GM23338 (cell line): ENCODE results near the gene ESRP2. TPM values are rescaled to one million over a fixed set of nuclear protein-coding genes. Genes with fewer than 3 reads are reported as not detected.

Experiments used
- ATAC-seq: fragments of 200-7000 bp; cut with Tn5 transposase; 3 replicates; pipeline ENCODE4 v1.9.1; 2020
- DNase-seq: peaks from one replicate; pipeline ENCODE4 v3.0.0-alpha.2; 2015; ENCODE audit warnings: low spot score
- H2AFZ ChIP-seq: fragments of 200-600 bp; sonication (generic); 2 replicates; pipeline ENCODE4 v1.8.0; 2016; ENCODE audit warnings: antibody characterized with exemption, mild to moderate bottlenecking, moderate library complexity
- H3F3A ChIP-seq: fragments of 200-600 bp; sonication (generic); replicated peaks from 2 replicates; pipeline ENCODE4 v1.8.0; 2017; ENCODE audit warnings: antibody characterized with exemption, mixed run types, low read depth
- H3K27ac ChIP-seq: fragments of 200-600 bp; sonication (generic); 2 replicates; pipeline ENCODE4 v1.6.1; 2016; ENCODE audit warnings: low read depth
- H3K27me3 ChIP-seq: fragments of 200-600 bp; sonication (generic); 2 replicates; pipeline ENCODE4 v1.8.0; 2016; ENCODE audit warnings: mild to moderate bottlenecking, mixed run types, moderate library complexity; ENCODE audit not compliant: insufficient read depth
- H3K36me3 ChIP-seq: fragments of 200-600 bp; sonication (generic); 2 replicates; pipeline ENCODE4 v1.8.0; 2016; ENCODE audit warnings: mild to moderate bottlenecking; ENCODE audit not compliant: insufficient read depth
- H3K4me1 ChIP-seq: fragments of 200-600 bp; sonication (generic); 2 replicates; pipeline ENCODE4 v1.8.0; 2016; ENCODE audit warnings: mild to moderate bottlenecking, moderate library complexity; ENCODE audit not compliant: insufficient read depth
- H3K4me2 ChIP-seq: fragments of 200-600 bp; sonication (generic); 2 replicates; pipeline ENCODE4 v1.7.1; 2017; ENCODE audit warnings: mixed run types
- H3K4me3 ChIP-seq: fragments of 200-600 bp; sonication (generic); 2 replicates; pipeline ENCODE4 v1.6.1; 2016; ENCODE audit warnings: mixed run types
- H3K79me2 ChIP-seq: fragments of 200-600 bp; sonication (generic); replicated peaks from 2 replicates; pipeline ENCODE4 v1.8.0; 2017; ENCODE audit warnings: mild to moderate bottlenecking; ENCODE audit not compliant: insufficient read depth
- H3K9me2 ChIP-seq: fragments of 200-600 bp; sonication (generic); 2 replicates; pipeline ENCODE4 v1.8.0; 2017; ENCODE audit not compliant: insufficient read depth
- H4K20me1 ChIP-seq: fragments of 200-600 bp; sonication (generic); replicated peaks from 2 replicates; pipeline ENCODE4 v1.8.0; 2017; ENCODE audit warnings: mild to moderate bottlenecking; ENCODE audit not compliant: insufficient read depth
- H3K27ac Mint-ChIP-seq: 2 replicates; pipeline ENCODE4 v1.8.0; 2020; ENCODE audit warnings: inconsistent platforms, mild to moderate bottlenecking, moderate library complexity, mixed read lengths
- H3K27me3 Mint-ChIP-seq: 3 replicates; pipeline ENCODE4 v1.8.0; 2022; ENCODE audit warnings: low read depth, mild to moderate bottlenecking, moderate library complexity, mixed read lengths, inconsistent platforms; ENCODE audit not compliant: insufficient read depth, poor library complexity
- H3K36me3 Mint-ChIP-seq: 3 replicates; pipeline ENCODE4 v1.8.0; 2021; ENCODE audit warnings: low read depth, mild to moderate bottlenecking, inconsistent platforms, moderate library complexity, mixed read lengths
- H3K4me1 Mint-ChIP-seq: 3 replicates; pipeline ENCODE4 v1.8.0; 2020; ENCODE audit warnings: mild to moderate bottlenecking, inconsistent platforms, mixed read lengths
- H3K4me3 Mint-ChIP-seq: 3 replicates; pipeline ENCODE4 v1.8.0; 2021; ENCODE audit warnings: moderate library complexity, mild to moderate bottlenecking, inconsistent platforms, mixed read lengths
- H3K9me3 Mint-ChIP-seq: 3 replicates; pipeline ENCODE4 v1.8.0; 2020; ENCODE audit warnings: moderate library complexity, mild to moderate bottlenecking, inconsistent platforms, mixed read lengths
- CREB1 ChIP-seq: fragments of 250-450 bp; sonication (Bioruptor Pico); IDR thresholded peaks from 2 replicates; pipeline ENCODE4 v1.5.0; 2020; ENCODE audit warnings: low read depth, mild to moderate bottlenecking, moderate library complexity
- EZH2 ChIP-seq: fragments of 200-600 bp; sonication (generic); IDR thresholded peaks from one replicate; pipeline ENCODE4 v1.8.0; 2017; ENCODE audit warnings: antibody characterized with exemption, mild to moderate bottlenecking, low read depth; ENCODE audit not compliant: unreplicated experiment
- JUNB ChIP-seq: IDR thresholded peaks from one replicate; pipeline ENCODE4 v1.6.1; 2016; ENCODE audit warnings: antibody characterized with exemption; ENCODE audit not compliant: unreplicated experiment
- NANOG ChIP-seq: IDR thresholded peaks from 2 replicates; pipeline ENCODE4 v1.6.1; 2016; ENCODE audit warnings: antibody characterized with exemption, borderline replicate concordance
- POLR2AphosphoS5 ChIP-seq: IDR thresholded peaks from 2 replicates; pipeline ENCODE4 v1.6.1; 2016; ENCODE audit warnings: antibody characterized with exemption, low read depth
- STAT1 ChIP-seq: IDR thresholded peaks from one replicate; pipeline ENCODE4 v1.6.1; 2016; ENCODE audit warnings: antibody characterized with exemption; ENCODE audit not compliant: unreplicated experiment
- ZNF114 ChIP-seq: fragments of 250-450 bp; sonication (Bioruptor Pico); IDR thresholded peaks from 2 replicates; pipeline ENCODE4 v1.5.0; 2020; ENCODE audit warnings: mild to moderate bottlenecking, moderate library complexity
- ZNF331 ChIP-seq: fragments of 250-450 bp; sonication (Bioruptor Pico); IDR thresholded peaks from 2 replicates; pipeline ENCODE4 v1.5.0; 2020; ENCODE audit warnings: low read depth, mild to moderate bottlenecking, moderate library complexity
- polyA plus RNA-seq: library from polyadenylated mRNA; unstranded; fragments of >200 nt; fragmentation: Nextera tagmentation; extraction: Ambion mirVana; gene quantifications from 2 replicates; pipeline ENCODE4 v1.2.1, GENCODE V29; 2016
- total RNA-seq: library from RNA; depleted of rRNA; stranded (reverse); fragments of >200 nt; shearing (Covaris generic); gene quantifications from 2 replicates; pipeline ENCODE4 v1.2.3, GENCODE V29; 2014
- TF ChIP-seq, protein P1 (sequence below): IDR thresholded peaks from one replicate; pipeline ENCODE4 v1.6.1; 2018; ENCODE audit warnings: antibody characterized with exemption; ENCODE audit not compliant: unreplicated experiment
- TF ChIP-seq, protein P2 (sequence below): fragments of 250-450 bp; sonication (Bioruptor Pico); IDR thresholded peaks from 2 replicates; pipeline ENCODE4 v1.5.0; 2020; ENCODE audit warnings: mild to moderate bottlenecking, moderate library complexity
- TF ChIP-seq, protein P3 (sequence below): IDR thresholded peaks from 2 replicates; pipeline ENCODE4 v1.6.1; 2016; ENCODE audit warnings: antibody characterized with exemption

ESRP2 gene
- total and polyA plus RNA-seq, 2 experiments from 2014 or later, result 16.2 to 44.0 TPM

DNA sequence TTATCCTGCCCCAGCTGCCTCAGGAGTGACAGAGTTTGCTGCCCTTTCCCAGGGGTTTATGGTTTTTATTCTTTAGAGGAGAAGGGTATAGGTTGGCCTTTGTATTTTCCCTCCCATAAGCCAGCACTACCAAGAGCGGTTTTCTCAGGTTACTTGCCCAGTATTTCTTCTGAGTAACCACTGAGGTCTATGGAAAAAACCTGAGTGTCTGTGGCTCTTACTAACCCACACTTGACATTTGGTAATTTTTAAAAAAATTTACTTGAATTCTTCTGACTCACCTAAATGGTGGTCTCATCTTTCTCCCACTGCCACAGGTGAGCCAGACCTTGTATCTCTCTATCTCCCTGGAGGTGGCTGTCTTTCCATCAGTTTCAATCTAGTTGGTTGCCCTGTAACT lies 34.4 kb upstream of the ESRP2 start (continued):
- TF ChIP-seq, protein P1, sequence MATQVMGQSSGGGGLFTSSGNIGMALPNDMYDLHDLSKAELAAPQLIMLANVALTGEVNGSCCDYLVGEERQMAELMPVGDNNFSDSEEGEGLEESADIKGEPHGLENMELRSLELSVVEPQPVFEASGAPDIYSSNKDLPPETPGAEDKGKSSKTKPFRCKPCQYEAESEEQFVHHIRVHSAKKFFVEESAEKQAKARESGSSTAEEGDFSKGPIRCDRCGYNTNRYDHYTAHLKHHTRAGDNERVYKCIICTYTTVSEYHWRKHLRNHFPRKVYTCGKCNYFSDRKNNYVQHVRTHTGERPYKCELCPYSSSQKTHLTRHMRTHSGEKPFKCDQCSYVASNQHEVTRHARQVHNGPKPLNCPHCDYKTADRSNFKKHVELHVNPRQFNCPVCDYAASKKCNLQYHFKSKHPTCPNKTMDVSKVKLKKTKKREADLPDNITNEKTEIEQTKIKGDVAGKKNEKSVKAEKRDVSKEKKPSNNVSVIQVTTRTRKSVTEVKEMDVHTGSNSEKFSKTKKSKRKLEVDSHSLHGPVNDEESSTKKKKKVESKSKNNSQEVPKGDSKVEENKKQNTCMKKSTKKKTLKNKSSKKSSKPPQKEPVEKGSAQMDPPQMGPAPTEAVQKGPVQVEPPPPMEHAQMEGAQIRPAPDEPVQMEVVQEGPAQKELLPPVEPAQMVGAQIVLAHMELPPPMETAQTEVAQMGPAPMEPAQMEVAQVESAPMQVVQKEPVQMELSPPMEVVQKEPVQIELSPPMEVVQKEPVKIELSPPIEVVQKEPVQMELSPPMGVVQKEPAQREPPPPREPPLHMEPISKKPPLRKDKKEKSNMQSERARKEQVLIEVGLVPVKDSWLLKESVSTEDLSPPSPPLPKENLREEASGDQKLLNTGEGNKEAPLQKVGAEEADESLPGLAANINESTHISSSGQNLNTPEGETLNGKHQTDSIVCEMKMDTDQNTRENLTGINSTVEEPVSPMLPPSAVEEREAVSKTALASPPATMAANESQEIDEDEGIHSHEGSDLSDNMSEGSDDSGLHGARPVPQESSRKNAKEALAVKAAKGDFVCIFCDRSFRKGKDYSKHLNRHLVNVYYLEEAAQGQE, result no peak
- no peak for TF ChIP-seq NANOG
- no peak for TF ChIP-seq CREB1 (CRISPR knock-in tag)
- no peak for TF ChIP-seq ZNF114 (CRISPR knock-in tag)
- TF ChIP-seq STAT1, result no peak

DNA sequence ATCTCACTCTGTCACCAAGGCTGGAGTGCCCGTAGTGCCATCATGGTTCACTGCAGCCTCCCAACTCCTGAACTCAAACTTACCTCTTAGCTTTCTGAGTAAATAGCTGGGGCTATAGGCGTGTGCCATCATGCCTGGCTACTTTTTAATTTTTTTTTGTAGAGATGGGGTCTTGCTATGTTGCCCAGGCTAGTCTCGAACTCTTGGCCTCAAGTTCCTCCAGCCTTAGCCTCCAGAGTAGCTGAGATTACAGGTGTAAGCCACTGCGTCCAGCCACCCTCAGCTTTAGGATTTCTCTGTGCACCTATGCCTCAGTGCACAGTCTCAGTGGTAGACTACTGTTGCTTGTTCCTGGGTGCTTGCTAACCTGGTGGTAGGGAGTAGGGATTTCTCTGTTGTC lies 33.9 kb upstream of the ESRP2 start:
- peaks cover 13% of the 10 kb centered on the region for H4K20me1 ChIP-seq
- Mint-ChIP-seq H3K9me3 (no peaks in the 10 kb centered on the region), H3K36me3 (peaks cover 17% of the 10 kb centered on the region; the same call in 2 of the 3 replicates), H3K4me3 (no peak overlapping the region), H3K27ac (no peak overlapping the region), H3K4me1 (peaks cover 28% of the 10 kb centered on the region), H3K27me3 (peaks cover 12% of the 10 kb centered on the region)
- ATAC-seq (no peak), DNase-seq (no peak)
- TF ChIP-seq ZNF114 (CRISPR knock-in tag) (no peak), EZH2 (no peak), POLR2AphosphoS5 (no peak), ZNF331 (CRISPR knock-in tag) (no peak), STAT1 (no peak), NANOG (no peak), JUNB (no peak)
- TF ChIP-seq, protein P1, result no peak
- TF ChIP-seq, protein P2, sequence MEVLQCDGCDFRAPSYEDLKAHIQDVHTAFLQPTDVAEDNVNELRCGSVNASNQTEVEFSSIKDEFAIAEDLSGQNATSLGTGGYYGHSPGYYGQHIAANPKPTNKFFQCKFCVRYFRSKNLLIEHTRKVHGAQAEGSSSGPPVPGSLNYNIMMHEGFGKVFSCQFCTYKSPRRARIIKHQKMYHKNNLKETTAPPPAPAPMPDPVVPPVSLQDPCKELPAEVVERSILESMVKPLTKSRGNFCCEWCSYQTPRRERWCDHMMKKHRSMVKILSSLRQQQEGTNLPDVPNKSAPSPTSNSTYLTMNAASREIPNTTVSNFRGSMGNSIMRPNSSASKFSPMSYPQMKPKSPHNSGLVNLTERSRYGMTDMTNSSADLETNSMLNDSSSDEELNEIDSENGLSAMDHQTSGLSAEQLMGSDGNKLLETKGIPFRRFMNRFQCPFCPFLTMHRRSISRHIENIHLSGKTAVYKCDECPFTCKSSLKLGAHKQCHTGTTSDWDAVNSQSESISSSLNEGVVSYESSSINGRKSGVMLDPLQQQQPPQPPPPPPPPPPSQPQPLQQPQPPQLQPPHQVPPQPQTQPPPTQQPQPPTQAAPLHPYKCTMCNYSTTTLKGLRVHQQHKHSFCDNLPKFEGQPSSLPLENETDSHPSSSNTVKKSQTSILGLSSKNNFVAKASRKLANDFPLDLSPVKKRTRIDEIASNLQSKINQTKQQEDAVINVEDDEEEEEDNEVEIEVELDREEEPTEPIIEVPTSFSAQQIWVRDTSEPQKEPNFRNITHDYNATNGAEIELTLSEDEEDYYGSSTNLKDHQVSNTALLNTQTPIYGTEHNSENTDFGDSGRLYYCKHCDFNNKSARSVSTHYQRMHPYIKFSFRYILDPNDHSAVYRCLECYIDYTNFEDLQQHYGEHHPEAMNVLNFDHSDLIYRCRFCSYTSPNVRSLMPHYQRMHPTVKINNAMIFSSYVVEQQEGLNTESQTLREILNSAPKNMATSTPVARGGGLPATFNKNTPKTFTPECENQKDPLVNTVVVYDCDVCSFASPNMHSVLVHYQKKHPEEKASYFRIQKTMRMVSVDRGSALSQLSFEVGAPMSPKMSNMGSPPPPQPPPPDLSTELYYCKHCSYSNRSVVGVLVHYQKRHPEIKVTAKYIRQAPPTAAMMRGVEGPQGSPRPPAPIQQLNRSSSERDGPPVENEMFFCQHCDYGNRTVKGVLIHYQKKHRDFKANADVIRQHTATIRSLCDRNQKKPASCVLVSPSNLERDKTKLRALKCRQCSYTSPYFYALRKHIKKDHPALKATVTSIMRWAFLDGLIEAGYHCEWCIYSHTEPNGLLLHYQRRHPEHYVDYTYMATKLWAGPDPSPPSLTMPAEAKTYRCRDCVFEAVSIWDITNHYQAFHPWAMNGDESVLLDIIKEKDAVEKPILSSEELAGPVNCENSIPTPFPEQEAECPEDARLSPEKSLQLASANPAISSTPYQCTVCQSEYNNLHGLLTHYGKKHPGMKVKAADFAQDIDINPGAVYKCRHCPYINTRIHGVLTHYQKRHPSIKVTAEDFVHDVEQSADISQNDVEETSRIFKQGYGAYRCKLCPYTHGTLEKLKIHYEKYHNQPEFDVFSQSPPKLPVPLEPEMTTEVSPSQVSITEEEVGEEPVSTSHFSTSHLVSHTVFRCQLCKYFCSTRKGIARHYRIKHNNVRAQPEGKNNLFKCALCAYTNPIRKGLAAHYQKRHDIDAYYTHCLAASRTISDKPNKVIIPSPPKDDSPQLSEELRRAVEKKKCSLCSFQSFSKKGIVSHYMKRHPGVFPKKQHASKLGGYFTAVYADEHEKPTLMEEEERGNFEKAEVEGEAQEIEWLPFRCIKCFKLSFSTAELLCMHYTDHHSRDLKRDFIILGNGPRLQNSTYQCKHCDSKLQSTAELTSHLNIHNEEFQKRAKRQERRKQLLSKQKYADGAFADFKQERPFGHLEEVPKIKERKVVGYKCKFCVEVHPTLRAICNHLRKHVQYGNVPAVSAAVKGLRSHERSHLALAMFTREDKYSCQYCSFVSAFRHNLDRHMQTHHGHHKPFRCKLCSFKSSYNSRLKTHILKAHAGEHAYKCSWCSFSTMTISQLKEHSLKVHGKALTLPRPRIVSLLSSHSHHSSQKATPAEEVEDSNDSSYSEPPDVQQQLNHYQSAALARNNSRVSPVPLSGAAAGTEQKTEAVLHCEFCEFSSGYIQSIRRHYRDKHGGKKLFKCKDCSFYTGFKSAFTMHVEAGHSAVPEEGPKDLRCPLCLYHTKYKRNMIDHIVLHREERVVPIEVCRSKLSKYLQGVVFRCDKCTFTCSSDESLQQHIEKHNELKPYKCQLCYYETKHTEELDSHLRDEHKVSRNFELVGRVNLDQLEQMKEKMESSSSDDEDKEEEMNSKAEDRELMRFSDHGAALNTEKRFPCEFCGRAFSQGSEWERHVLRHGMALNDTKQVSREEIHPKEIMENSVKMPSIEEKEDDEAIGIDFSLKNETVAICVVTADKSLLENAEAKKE (CRISPR knock-in tag), result no peak
- TF ChIP-seq, protein P3, sequence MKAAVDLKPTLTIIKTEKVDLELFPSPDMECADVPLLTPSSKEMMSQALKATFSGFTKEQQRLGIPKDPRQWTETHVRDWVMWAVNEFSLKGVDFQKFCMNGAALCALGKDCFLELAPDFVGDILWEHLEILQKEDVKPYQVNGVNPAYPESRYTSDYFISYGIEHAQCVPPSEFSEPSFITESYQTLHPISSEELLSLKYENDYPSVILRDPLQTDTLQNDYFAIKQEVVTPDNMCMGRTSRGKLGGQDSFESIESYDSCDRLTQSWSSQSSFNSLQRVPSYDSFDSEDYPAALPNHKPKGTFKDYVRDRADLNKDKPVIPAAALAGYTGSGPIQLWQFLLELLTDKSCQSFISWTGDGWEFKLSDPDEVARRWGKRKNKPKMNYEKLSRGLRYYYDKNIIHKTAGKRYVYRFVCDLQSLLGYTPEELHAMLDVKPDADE, result no peak
- H3K4me2 ChIP-seq, result no peak overlapping the region
- H3K9me2 ChIP-seq, result no peaks in the 10 kb centered on the region
- H3K36me3 ChIP-seq, result no peaks in the 10 kb centered on the region
- H3K4me3 ChIP-seq, result no peak overlapping the region
- peaks cover 9% of the 10 kb centered on the region for H3F3A ChIP-seq
- no peak overlapping the region for H2AFZ ChIP-seq
- peaks cover 74% of the 10 kb centered on the region for H3K79me2 ChIP-seq
- peaks cover 8% of the 10 kb centered on the region; the same call in 1 of the 2 replicates for H3K27me3 ChIP-seq
- H3K4me1 ChIP-seq, result peaks cover 20% of the 10 kb centered on the region
- no peak overlapping the region for H3K27ac ChIP-seq
